Upper lobe of right lung (tissue), 1 donor: Measurements from ENCODE around the gene C1QL1. TPM values are rescaled to one million over a fixed set of nuclear protein-coding genes. Genes with fewer than 3 reads are reported as not detected.

Source experiments
- ATAC-seq: fragments of 200-7000 bp; cut with Tn5 transposase; one replicate; pipeline ENCODE4 v1.9.1; 2020; ENCODE audit warnings: mild to moderate bottlenecking, moderate library complexity
- DNase-seq: peaks from one replicate; pipeline ENCODE4 v3.0.0-alpha.2; 2020
- H3K27ac ChIP-seq: fragments of 200-600 bp; one replicate; pipeline ENCODE4 v1.8.0; 2022
- H3K27me3 ChIP-seq: fragments of 200-600 bp; one replicate; pipeline ENCODE4 v1.8.0; 2022; ENCODE audit warnings: mild to moderate bottlenecking
- H3K36me3 ChIP-seq: fragments of 200-600 bp; one replicate; pipeline ENCODE4 v1.8.0; 2022
- H3K4me1 ChIP-seq: fragments of 200-600 bp; one replicate; pipeline ENCODE4 v1.8.0; 2022
- H3K4me3 ChIP-seq: fragments of 200-600 bp; one replicate; pipeline ENCODE4 v1.8.0; 2022; ENCODE audit warnings: mild to moderate bottlenecking
- H3K9me3 ChIP-seq: fragments of 200-600 bp; one replicate; pipeline ENCODE4 v1.8.0; 2022
- intact Hi-C: fragments of 100-400 bp; cut with DNase I; formaldehyde crosslinking; loops from one replicate; pipeline ENCODE4 v1.11.0; 2022
- total RNA-seq: library from RNA; stranded (reverse); fragmentation: NEBNext Ultra II Directional; extraction: Animal tissue kit (Norgen Biotek cat#: 25700); gene quantifications from one replicate; pipeline ENCODE4 v1.2.1, GENCODE V29; 2021
- TF ChIP-seq, protein P1 (sequence below): fragments of 200-600 bp; IDR thresholded peaks from one replicate; pipeline ENCODE4 v1.8.0; 2022; ENCODE audit warnings: antibody characterized with exemption
- donor health status: DM: no; HTN: yes; CAD: no; lungs with severe emphysema.

C1QL1 gene
- total RNA-seq, 1 donor from 2014 or later = 0.52 TPM

DNA sequence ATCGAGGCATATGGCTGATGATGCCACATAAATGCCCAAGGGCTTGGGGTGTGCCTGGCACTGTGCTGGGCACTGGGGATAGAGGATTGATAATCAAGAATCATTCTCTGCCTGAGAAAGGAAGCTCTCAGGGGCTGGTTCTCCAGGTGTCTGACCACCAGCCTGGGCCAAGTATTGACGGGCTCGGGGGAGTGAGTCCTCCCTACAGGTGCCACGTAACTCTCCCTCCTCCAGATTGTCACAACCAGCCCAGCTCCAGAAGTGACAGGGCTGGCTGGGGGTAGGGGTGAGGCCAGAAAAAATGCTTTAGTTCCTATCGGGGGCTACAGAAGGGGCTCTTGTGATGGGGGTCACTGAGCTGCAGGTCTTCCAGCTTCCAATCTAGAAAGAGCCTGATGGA, 10.7 kb upstream of the C1QL1 start:
- TF ChIP-seq, protein P1, sequence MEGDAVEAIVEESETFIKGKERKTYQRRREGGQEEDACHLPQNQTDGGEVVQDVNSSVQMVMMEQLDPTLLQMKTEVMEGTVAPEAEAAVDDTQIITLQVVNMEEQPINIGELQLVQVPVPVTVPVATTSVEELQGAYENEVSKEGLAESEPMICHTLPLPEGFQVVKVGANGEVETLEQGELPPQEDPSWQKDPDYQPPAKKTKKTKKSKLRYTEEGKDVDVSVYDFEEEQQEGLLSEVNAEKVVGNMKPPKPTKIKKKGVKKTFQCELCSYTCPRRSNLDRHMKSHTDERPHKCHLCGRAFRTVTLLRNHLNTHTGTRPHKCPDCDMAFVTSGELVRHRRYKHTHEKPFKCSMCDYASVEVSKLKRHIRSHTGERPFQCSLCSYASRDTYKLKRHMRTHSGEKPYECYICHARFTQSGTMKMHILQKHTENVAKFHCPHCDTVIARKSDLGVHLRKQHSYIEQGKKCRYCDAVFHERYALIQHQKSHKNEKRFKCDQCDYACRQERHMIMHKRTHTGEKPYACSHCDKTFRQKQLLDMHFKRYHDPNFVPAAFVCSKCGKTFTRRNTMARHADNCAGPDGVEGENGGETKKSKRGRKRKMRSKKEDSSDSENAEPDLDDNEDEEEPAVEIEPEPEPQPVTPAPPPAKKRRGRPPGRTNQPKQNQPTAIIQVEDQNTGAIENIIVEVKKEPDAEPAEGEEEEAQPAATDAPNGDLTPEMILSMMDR = no peak
- no peak for ATAC-seq
- H3K9me3 ChIP-seq = no peaks in the 10 kb centered on the region
- no peak for DNase-seq
- no peak overlapping the region for H3K4me3 ChIP-seq
- intact Hi-C loops = no loop called here
- no peak overlapping the region for H3K27ac ChIP-seq
- peaks cover 4% of the 10 kb centered on the region for H3K27me3 ChIP-seq
- no peaks in the 10 kb centered on the region for H3K36me3 ChIP-seq
- H3K4me1 ChIP-seq = peaks cover 3% of the 10 kb centered on the region

DNA sequence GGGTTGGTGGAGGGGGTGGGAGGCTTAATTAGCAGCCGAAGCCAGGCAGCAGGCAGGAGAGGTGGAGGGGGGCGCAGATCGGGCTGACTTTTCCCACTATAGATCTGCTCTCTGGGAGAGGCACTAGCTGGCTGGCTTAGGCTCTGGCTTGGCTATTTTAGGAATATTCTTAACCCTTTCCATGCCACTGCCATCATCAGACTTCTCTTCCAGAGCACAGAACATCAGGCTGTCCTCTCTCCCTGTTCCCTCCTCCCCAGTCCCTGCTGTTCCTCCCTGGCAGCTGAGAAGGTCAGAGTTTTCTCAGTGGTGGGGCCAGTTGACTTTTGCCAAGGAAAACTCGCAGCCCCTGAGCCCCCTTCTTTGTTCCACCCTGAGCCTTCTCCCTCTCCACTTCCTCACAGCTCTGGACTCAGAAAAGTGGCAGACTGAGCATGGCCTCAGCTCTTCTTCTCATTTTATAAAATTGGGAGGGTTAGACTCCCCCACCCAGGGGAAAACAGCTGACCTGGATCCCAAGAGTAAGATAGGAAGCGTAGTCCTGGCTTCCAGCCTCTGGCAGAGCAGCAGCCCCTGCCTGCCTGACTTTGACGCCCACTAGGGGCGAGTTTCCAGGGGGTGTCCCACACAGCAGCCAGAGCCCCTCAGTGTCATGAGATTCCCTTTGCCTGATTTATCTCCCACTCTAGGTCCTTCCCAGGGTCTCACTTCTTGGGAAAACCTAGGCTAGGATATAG, 9.9 kb upstream of the C1QL1 start:
- Histone ChIP-seq H3K27me3 (peaks cover 4% of the 10 kb centered on the region), H3K36me3 (no peaks in the 10 kb centered on the region), H3K27ac (no peak overlapping the region), H3K9me3 (no peaks in the 10 kb centered on the region), H3K4me3 (no peak overlapping the region), H3K4me1 (peaks cover 3% of the 10 kb centered on the region)
- DNase-seq = no peak
- intact Hi-C loops = no loop called here
- TF ChIP-seq, protein P1 = no peak
- no peak for ATAC-seq

DNA sequence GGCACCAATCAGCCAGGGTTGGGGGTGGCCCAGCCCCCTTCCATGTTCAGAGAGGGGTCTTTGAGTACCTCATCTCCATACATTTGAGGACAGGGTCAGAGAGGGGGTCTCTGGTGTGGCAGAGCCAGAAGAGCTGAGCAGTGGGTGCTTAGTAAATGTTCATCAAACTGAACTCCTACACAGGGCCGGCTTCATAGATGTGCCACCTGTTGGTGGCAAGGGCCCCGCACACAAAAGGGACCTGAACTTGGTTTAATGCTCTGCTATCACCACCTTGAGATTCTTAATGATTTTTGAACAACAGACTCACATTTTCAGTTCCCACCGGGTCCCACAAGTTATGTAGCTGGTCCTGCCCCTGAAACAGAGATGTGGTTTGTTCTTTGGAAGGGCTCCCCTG, 9.0 kb upstream of the C1QL1 start:
- no peak for DNase-seq
- Histone ChIP-seq H3K9me3 (no peaks in the 10 kb centered on the region), H3K27me3 (peaks cover 4% of the 10 kb centered on the region), H3K36me3 (no peaks in the 10 kb centered on the region), H3K4me1 (peaks cover 3% of the 10 kb centered on the region), H3K4me3 (no peak overlapping the region), H3K27ac (no peak overlapping the region)
- intact Hi-C loops = no loop called here
- no peak for ATAC-seq
- TF ChIP-seq, protein P1 = no peak

DNA sequence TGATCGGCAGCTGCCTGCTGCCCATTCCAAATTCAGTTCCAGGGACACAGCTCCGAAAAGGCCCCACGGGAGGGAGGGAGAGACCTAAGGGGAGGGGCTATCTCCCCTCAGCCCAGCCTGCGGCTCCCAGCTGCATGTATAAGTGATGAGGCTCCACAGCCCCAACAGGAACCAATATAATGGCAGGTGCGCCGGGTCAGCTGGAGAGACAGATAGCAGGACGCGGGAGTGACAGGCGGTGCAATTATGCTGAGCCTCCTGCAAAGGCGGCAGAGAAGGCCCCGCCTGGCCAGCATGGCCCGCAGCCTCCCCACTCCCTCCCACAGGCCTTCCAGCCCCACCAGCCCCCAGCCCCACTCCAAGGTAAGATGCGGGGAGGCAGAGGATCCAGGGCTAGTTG, 8.1 kb upstream of the C1QL1 start:
- DNase-seq = no peak
- no peak overlapping the region for H3K4me3 ChIP-seq
- intact Hi-C loops = no loop called here

DNA sequence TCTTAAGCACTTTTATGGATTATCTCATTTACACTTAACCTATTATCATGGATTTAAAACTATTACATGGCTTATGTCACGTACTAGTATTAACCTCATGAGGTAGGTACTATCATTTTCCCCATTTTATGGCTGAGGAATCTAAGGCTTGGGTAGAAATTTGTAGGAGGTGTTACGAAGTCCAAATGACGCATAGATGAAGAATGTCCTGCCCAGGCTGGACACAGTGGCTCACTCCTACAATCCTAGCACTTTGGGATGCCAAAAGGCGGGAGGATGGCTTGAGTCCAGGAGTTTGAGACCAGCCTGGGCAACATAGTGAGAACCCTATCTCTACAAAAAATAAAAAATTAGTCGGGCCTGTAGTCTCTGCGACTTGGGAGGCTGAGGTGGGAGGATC, 4.8 kb upstream of the C1QL1 start:
- Histone ChIP-seq H3K36me3 (no peaks in the 10 kb centered on the region), H3K4me3 (no peak overlapping the region), H3K27ac (no peak overlapping the region), H3K27me3 (peaks cover 23% of the 10 kb centered on the region), H3K4me1 (peaks cover 18% of the 10 kb centered on the region), H3K9me3 (no peaks in the 10 kb centered on the region)
- intact Hi-C loops = no loop called here
- TF ChIP-seq, protein P1 = no peak
- no peak for ATAC-seq
- no peak for DNase-seq

More for the DNA sequence above, 8.1 kb upstream of the C1QL1 start:
- TF ChIP-seq, protein P1 = no peak
- H3K4me1 ChIP-seq = peaks cover 3% of the 10 kb centered on the region
- H3K9me3 ChIP-seq = no peaks in the 10 kb centered on the region
- ATAC-seq = no peak
- no peak overlapping the region for H3K27ac ChIP-seq
- no peaks in the 10 kb centered on the region for H3K36me3 ChIP-seq
- peaks cover 4% of the 10 kb centered on the region for H3K27me3 ChIP-seq
